WTC11 (cell line): ENCODE measurements around the gene HSPBAP1. TPM values are rescaled to one million over a fixed set of nuclear protein-coding genes. Genes with fewer than 3 reads are reported as not detected.
A peak's percentile ranks its signal among the peaks of the same experiment; 100 is the strongest.

Experiments used
- AR ChIP-seq: fragments of 250-450 bp; sonication (Bioruptor Pico); IDR thresholded peaks from 2 replicates; pipeline ENCODE4 v1.9.0; 2021; ENCODE audit warnings: mild to moderate bottlenecking
- E2F1 ChIP-seq: sonication (generic); formaldehyde crosslinking; IDR thresholded peaks from 2 replicates; pipeline ENCODE4 v1.8.0; 2022; ENCODE audit warnings: mild to moderate bottlenecking, missing genetic modification reagents
- FOXK1 ChIP-seq: sonication (generic); formaldehyde crosslinking; IDR thresholded peaks from 2 replicates; pipeline ENCODE4 v1.8.0; 2022; ENCODE audit warnings: mild to moderate bottlenecking, moderate library complexity, missing genetic modification reagents
- NFE2L1 ChIP-seq: sonication (generic); formaldehyde crosslinking; IDR thresholded peaks from 2 replicates; pipeline ENCODE4 v1.8.1; 2023; ENCODE audit warnings: missing genetic modification reagents
- NR1H2 ChIP-seq: sonication (generic); formaldehyde crosslinking; IDR thresholded peaks from 2 replicates; pipeline ENCODE4 v1.9.0; 2021; ENCODE audit warnings: mild to moderate bottlenecking, moderate library complexity, missing genetic modification reagents
- SMAD4 ChIP-seq: sonication (generic); formaldehyde crosslinking; IDR thresholded peaks from 2 replicates; pipeline ENCODE4 v1.8.0; 2022; ENCODE audit warnings: mild to moderate bottlenecking, missing genetic modification reagents
- TEAD4 ChIP-seq: sonication (generic); formaldehyde crosslinking; IDR thresholded peaks from 2 replicates; pipeline ENCODE4 v1.8.0; 2022; ENCODE audit warnings: mild to moderate bottlenecking, missing genetic modification reagents
- USF2 ChIP-seq: sonication (generic); formaldehyde crosslinking; IDR thresholded peaks from 2 replicates; pipeline ENCODE4 v1.8.1; 2023; ENCODE audit warnings: mild to moderate bottlenecking, missing genetic modification reagents, moderate library complexity
- ZBTB43 ChIP-seq: sonication (generic); formaldehyde crosslinking; IDR thresholded peaks from 2 replicates; pipeline ENCODE4 v1.8.1; 2023; ENCODE audit warnings: mild to moderate bottlenecking, missing genetic modification reagents
- ZNF219 ChIP-seq: sonication (generic); formaldehyde crosslinking; IDR thresholded peaks from 2 replicates; pipeline ENCODE4 v1.8.0; 2023; ENCODE audit warnings: missing genetic modification reagents, mild to moderate bottlenecking, borderline replicate concordance
- ZNF512 ChIP-seq: sonication (generic); formaldehyde crosslinking; IDR thresholded peaks from 2 replicates; pipeline ENCODE4 v1.8.1; 2022; ENCODE audit warnings: missing genetic modification reagents, borderline replicate concordance
- total RNA-seq: library from RNA; stranded (reverse); gene quantifications from 3 replicates; pipeline ENCODE4 v1.2.3, GENCODE V29; 2021
- TF ChIP-seq, protein P1 (sequence below): sonication (generic); formaldehyde crosslinking; conservative IDR thresholded peaks from 2 replicates; pipeline ENCODE4 v1.8.1; 2023; ENCODE audit warnings: mild to moderate bottlenecking, low read depth, missing genetic modification reagents, moderate library complexity
- TF ChIP-seq, protein P2 (sequence below): sonication (generic); formaldehyde crosslinking; IDR thresholded peaks from 2 replicates; pipeline ENCODE4 v1.8.1; 2023; ENCODE audit warnings: mild to moderate bottlenecking, missing genetic modification reagents

Gene HSPBAP1
- total RNA-seq, 1 experiment from 2014 or later: 9.1 TPM

GRCh38 chr3:122793568-122794416 is at the start of gene HSPBAP1 (continued):
- 0 out of 2 replicates have a peak, but pooled peaks have one; percentile 50 for TF ChIP-seq ZNF512
- TF ChIP-seq E2F1: 0 out of 2 replicates have a peak, but pooled peaks have one; percentile 46
- no peak for TF ChIP-seq AR
- no peak for TF ChIP-seq ZNF219 (CRISPR knock-in tag)
- peak; percentile 99 for TF ChIP-seq USF2 (CRISPR knock-in tag)
- TF ChIP-seq FOXK1 (CRISPR knock-in tag): peak; percentile 96
- TF ChIP-seq, protein P1, sequence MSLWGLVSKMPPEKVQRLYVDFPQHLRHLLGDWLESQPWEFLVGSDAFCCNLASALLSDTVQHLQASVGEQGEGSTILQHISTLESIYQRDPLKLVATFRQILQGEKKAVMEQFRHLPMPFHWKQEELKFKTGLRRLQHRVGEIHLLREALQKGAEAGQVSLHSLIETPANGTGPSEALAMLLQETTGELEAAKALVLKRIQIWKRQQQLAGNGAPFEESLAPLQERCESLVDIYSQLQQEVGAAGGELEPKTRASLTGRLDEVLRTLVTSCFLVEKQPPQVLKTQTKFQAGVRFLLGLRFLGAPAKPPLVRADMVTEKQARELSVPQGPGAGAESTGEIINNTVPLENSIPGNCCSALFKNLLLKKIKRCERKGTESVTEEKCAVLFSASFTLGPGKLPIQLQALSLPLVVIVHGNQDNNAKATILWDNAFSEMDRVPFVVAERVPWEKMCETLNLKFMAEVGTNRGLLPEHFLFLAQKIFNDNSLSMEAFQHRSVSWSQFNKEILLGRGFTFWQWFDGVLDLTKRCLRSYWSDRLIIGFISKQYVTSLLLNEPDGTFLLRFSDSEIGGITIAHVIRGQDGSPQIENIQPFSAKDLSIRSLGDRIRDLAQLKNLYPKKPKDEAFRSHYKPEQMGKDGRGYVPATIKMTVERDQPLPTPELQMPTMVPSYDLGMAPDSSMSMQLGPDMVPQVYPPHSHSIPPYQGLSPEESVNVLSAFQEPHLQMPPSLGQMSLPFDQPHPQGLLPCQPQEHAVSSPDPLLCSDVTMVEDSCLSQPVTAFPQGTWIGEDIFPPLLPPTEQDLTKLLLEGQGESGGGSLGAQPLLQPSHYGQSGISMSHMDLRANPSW (CRISPR knock-in tag): 0 out of 2 replicates have a peak, but pooled peaks have one; percentile 68
- TF ChIP-seq NR1H2 (CRISPR knock-in tag): no peak
- TF ChIP-seq ZBTB43 (CRISPR knock-in tag): peak; percentile 94
- 0 out of 2 replicates have a peak, but pooled peaks have one; percentile 22 for TF ChIP-seq SMAD4
- TF ChIP-seq, protein P2, sequence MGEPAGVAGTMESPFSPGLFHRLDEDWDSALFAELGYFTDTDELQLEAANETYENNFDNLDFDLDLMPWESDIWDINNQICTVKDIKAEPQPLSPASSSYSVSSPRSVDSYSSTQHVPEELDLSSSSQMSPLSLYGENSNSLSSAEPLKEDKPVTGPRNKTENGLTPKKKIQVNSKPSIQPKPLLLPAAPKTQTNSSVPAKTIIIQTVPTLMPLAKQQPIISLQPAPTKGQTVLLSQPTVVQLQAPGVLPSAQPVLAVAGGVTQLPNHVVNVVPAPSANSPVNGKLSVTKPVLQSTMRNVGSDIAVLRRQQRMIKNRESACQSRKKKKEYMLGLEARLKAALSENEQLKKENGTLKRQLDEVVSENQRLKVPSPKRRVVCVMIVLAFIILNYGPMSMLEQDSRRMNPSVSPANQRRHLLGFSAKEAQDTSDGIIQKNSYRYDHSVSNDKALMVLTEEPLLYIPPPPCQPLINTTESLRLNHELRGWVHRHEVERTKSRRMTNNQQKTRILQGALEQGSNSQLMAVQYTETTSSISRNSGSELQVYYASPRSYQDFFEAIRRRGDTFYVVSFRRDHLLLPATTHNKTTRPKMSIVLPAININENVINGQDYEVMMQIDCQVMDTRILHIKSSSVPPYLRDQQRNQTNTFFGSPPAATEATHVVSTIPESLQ (CRISPR knock-in tag): no peak
- peak; percentile 51; the same call in 1 of the 2 replicates for TF ChIP-seq TEAD4
- TF ChIP-seq NFE2L1 (CRISPR knock-in tag): peak; percentile 44
- TF ChIP-seq, all 79 proteins: peak for 38
